NCI-H2227 treated with DMSO at 0.1 percent for 48 hours (cell line): ENCODE results near the gene SOCS6.

ENCODE experiments used
- DNase-seq: peaks from one replicate; lab custom pipeline; 2025; lab: John Stamatoyannopoulos, UW

Gene SOCS6

GRCh38 chr18:70288171-70288850 is 534 bp upstream of the SOCS6 start:
- no peak for DNase-seq

GRCh38 chr18:70289351-70290312 is 787 bp downstream of the SOCS6 start:
- no peak for DNase-seq

- no peak for DNase-seq
Measured at GRCh38 chr18:70290482-70291294, 1.8 kb downstream of the SOCS6 start.

- DNase-seq = no peak
Measured at GRCh38 chr18:70291295-70291574, 2.4 kb downstream of the SOCS6 start.

GRCh38 chr18:70292628-70293027 is 3.8 kb downstream of the SOCS6 start:
- DNase-seq = no peak

GRCh38 chr18:70293166-70293565 is 4.3 kb downstream of the SOCS6 start:
- no peak for DNase-seq

GRCh38 chr18:70294471-70295191 is 5.8 kb downstream of the SOCS6 start:
- DNase-seq = peak; percentile 29

GRCh38 chr18:70295192-70296188 is 6.6 kb downstream of the SOCS6 start:
- no peak for DNase-seq

- no peak for DNase-seq
Measured at GRCh38 chr18:70296289-70296688, 7.4 kb downstream of the SOCS6 start.

- DNase-seq = no peak
Measured at GRCh38 chr18:70296781-70297180, 7.9 kb downstream of the SOCS6 start.

GRCh38 chr18:70299393-70299792 is 10.5 kb downstream of the SOCS6 start:
- no peak for DNase-seq

- DNase-seq = no peak
Measured at GRCh38 chr18:70301667-70302066, 12.8 kb downstream of the SOCS6 start.

GRCh38 chr18:70308555-70309294 is 19.9 kb downstream of the SOCS6 start:
- DNase-seq = no peak

GRCh38 chr18:70310560-70311320 is 21.9 kb downstream of the SOCS6 start:
- DNase-seq = no peak

GRCh38 chr18:70311726-70312125 is 22.9 kb downstream of the SOCS6 start:
- no peak for DNase-seq

GRCh38 chr18:70313640-70314039 is 24.8 kb downstream of the SOCS6 start:
- no peak for DNase-seq

- no peak for DNase-seq
Measured at GRCh38 chr18:70314151-70314782, 25.4 kb downstream of the SOCS6 start.

GRCh38 chr18:70319187-70319586 is 30.3 kb downstream of the SOCS6 start:
- no peak for DNase-seq

GRCh38 chr18:70321616-70322015 is 32.8 kb downstream of the SOCS6 start:
- no peak for DNase-seq
